A673 (cell line): ENCODE data around the gene CLEC4M.

Experiments
- CTCF ChIP-seq: fragments of 300-800, 200-600 bp; sonication (generic); conservative IDR thresholded peaks from 2 replicates; pipeline ENCODE4 v1.5.1; 2017; ENCODE audit warnings: low read depth, mild to moderate bottlenecking, antibody characterized with exemption, low read length, moderate library complexity, mixed read lengths
- EZH2 ChIP-seq: fragments of 200-600 bp; sonication (generic); IDR thresholded peaks from 2 replicates; pipeline ENCODE4 v1.6.1; 2017; ENCODE audit warnings: borderline replicate concordance, low read depth, mild to moderate bottlenecking, mixed read lengths, antibody characterized with exemption, low read length; ENCODE audit not compliant: poor library complexity, severe bottlenecking

- TF ChIP-seq CTCF, result no peak
- no peak for TF ChIP-seq EZH2
Observed at GRCh38 chr19:7769171-7769570, 6.1 kb downstream of the CLEC4M start.
